ENCODE data around the gene DOHH.

DOHH gene

DNA sequence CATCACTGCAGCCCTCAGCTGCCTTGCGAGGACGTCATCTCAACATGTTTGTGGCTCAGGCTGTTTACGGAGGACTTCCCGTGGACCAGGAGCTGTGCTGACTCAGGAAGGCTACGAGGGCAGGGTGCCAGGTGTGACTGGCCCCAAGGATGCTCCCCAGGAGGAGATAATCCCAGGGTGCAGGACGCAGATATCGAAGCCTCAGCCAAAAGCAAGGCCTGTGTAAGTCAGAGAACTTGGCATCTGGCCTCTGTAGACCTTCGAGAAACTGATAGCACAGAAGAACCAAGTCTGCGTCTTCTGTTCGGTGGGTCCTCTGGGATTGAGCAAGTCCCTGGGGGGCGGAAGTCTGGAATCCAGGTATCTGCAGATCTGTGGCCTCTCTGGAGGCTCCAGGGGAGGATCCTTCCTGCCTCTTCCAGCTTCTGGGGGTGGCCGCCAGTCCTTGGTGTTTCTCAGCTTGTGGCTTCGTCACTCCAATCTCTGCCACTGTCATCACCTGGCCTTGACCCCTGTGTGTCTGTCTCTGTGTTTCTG is 2.6 kb upstream of the DOHH start:
- DNase-seq (ENCODE audit: low read depth, low spot score), result no peak

- DNase-seq (ENCODE audit: low read depth, low spot score), result no peak
Observed at GRCh38 chr19:3501780-3502179, 1.3 kb upstream of the DOHH start.

GRCh38 chr19:3499738-3500428 is 591 bp downstream of the DOHH start:
- DNase-seq (ENCODE audit: low read depth, low spot score), result no peak

DNA sequence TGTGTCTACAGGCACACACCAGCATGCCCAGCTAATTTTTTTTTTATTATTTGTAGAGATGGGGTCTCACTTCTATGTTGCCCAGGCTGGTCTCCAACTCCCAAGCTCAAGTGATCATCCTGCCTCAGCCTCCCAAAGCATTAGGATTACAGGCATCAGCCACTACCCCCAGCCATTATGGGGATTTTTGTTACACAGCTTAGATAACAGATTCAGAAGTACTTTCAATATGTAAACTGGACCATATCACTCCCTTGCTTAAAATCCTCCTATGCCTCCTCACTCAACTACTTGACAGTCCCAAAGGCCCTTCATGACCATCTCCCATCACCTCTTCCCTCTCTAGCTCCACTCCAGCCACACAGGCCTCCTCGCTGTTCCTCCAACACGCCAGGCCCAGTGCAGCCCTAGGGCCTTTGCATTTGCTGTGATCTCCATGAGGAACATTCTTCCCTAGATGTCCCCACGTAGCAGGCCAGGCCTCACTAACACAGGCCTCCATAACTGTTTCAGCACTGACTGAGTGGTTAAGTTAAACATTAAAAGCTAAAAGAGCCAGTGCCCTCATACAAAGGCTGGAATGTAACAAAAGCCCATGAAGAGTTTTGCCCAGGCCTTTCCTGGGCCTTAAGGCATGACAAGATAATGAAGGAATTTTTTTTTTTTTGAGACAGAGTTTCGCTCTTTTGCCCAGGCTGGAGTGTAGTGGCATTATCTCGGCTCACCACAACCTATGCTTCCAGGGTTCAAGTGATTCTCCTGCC is 2.5 kb downstream of the DOHH start:
- no peak for DNase-seq (ENCODE audit: low read depth, low spot score)

- DNase-seq (ENCODE audit: low read depth, low spot score), result no peak
Observed at GRCh38 chr19:3496392-3497273, 3.8 kb downstream of the DOHH start.

- no peak for DNase-seq (ENCODE audit: low read depth, low spot score)
Observed at GRCh38 chr19:3494559-3494958, 5.9 kb downstream of the DOHH start.

DNA sequence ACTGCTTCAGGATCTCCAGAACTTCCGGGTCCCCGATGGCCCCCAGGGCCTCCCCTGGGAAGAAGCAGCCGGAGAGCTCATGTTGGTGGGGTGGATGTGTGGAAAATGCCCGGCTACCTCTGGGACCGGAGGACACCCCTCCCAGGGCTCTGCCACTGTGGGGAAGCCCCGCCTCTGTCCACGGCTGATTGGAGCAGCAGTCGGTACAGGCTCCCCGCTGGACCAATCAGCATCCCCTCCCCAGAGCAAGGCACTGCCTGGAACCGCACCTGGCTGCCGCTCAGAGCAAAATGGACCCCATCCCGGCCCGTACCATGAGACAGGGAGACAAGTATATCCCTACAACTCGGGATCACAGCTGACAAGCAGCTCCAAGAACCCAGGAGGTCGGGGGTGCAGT is 6.4 kb downstream of the DOHH start:
- peak; percentile 65 for DNase-seq (ENCODE audit: low read depth, low spot score)

DNA sequence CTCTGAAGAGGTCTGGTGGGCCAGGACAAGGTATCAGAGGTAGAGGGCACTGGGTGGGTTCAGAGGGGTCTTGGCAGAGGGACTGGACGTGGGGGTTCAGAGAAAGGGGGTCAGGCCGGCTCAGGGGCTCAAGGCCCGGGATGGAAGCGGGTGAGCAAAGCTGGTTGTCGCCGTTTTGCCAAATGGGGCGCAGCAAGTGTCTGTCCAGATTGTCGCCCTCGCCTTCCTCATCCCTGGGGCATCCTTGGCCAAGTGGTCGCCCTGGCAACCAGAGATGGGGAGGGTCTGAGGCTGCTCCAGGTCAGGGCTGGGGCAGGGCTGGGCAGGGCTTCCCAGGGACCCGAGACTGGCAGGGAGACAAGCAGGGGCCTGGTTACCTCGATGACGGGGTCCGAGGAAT is 6.8 kb downstream of the DOHH start:
- DNase-seq (ENCODE audit: low read depth, low spot score), result no peak

DNA sequence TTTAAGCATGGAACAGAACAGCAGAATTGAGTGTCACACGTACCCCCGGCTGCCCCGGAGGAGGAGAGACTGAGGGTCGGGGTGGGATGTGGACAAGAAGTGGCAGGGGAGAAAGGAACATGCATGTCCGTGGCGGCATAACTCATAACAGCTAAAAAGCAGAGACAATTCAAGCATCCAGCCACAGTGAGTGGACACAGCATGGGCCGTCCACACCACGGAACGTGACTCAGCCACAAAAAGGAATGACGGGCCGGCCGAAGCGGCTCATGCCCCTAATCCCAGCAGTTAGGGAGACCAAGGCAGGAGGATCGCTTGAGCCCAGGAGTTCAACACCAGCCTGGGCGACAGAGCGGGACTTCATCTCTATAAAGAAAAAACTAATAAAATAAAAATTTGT is 7.6 kb downstream of the DOHH start:
- no peak for DNase-seq (ENCODE audit: low read depth, low spot score)

GRCh38 chr19:3492131-3492839 is 8.2 kb downstream of the DOHH start:
- no peak for DNase-seq (ENCODE audit: low read depth, low spot score)

DNA sequence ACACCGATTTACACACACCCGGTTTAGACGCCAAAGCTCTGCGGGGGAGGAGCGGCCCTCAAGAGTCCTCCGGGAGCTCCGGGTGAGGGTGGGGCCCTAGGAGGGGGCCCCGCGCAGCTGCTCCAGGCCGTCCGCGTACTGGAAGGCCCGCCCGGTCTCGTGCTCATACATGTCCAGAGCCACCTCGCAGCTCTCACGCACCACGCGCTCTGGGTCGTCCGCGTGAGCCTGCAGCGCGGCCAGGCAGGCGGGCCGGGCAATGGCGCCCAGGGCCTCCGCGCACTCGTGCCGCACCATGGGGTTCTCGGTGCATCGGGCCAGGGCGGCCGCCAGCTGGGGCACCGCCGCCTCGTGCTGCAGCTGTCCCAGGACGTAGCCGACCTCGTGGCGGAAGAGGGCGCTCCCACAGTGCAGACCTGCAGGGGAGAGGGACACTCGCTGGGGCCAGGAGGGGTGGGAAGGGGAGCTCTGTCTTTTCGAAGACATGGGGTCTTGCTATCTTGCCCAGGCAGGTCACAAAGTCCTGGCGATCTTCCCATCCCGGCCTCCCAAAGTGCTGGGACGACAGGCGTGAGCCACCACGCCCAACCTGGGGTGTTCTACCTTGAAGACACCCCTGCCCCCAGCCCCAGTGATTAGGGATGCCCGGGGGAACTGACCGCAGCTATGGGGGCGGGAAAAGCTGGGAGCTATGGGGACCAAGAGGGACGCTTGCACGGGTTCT is 8.9 kb downstream of the DOHH start:
- no peak for DNase-seq (ENCODE audit: low read depth, low spot score)

GRCh38 chr19:3483226-3483628 is 17.2 kb downstream of the DOHH start, which contains the start of gene SMIM44:
Gene SMIM44 (minus strand): TSS chr19:3483441. CDS start chr19:3483403, 38 bp downstream.
- no peak for DNase-seq (ENCODE audit: low read depth, low spot score)

DNA sequence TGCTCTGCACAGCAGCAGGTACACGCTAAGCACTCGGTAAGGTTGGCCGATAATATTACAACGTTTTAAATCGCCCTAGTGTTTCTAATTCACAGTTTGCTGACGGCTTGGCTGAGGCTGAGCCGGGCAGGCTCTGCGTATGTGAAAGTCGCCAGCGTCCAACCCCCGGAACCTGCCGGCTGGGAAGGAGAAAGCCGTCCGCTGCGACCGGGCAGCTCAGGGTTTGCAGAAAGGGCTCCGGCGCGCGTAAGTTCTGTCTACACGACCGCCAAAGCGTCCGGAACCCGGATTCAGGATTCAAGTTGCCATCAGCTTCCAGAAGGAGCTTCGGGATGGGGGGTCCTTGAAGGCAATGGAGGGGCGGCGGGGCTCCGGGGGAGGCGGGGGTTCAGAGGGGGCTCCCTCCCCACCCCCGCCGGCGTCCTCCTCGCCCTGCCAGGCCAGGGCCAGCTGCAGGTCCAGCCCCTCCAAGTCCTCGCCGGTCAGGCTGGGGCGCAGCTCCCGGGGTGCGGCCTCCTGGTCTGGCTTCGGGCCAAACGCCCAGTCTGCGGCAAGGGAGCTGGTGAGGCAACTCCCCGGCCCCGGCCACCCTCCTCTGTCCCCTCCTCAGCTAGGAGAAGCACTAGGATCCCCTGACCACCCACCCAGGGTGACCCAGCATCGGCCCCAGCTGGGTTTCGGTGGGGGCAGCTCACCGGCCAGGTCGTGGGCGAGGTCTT is 17.8 kb downstream of the DOHH start:
- no peak for DNase-seq (ENCODE audit: low read depth, low spot score)

DNA sequence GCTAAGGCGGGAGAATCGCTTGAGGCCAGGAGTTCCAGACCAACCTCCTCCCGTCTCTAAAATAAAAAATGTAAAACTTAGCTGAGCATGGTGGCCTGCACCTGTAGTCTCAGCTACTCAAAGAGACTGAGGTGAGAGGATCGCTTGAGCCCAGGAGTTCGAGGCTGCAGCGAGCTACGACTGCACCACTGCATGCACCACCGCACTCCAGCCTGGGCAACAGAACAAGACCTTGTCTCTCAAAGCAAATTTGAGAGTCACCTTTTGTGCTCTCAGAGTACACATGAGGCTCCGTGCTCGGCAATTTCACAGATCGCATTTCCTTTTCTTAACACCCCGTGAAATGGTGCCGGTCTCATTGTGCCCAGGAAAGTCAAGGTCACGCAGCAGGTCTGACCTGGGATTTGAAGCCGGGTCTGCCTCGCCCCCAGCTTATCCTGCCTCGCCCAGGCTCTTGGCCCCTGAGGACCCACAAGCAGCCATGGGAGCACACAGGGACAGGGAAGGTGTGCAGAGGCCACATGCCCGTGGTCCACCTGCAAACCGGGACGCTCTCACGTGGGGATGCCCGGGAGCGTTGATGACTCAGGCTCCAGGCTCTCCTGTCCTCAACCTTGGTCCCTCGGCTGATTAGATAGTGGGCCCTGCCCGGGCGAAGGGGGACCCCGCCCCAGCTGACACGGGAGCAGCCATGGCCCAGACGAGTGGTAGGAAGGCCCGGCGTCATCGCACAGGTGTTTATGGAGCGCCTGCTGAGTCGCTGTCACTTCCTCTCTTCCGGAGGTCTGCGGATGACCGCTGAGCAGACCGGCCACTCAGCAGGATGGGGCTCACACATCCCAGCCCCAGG is 19.0 kb downstream of the DOHH start:
- DNase-seq (ENCODE audit: low read depth, low spot score), result no peak

DNA sequence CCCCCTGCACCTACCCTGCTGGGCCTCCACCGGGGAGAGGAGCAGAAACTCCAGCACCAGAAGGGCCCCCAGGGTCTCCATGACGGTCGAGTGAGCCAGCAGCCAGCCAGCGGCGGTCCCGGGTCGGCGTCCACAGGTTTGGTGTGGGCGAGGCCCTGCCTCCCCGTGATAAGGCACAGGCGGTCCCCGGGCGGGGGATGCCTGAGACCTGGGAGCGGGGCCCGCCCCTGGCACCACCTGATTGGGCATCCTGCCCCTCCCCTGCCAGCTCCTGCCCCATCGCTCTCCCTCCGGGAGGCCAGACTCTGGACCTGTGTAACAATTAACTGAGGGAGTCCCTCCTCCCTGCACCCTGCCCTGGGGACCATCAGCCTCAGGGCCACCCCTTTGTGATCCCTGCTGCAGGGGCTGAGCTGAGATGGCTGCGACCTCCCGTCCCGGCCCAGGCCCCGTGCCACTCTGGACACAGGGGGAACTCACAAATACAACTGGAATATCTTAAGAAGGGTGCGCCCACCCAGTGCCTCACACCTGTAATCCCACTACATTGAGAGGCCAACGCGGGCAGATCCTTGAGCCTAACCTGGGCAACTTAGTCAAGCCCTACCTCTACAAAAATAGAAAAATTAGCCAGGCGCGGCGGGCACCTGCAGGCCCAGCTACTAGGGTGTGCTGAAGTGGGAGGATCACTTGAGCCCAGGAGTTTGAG is 19.9 kb downstream of the DOHH start, which contains the start of gene SMIM24:
Gene SMIM24 (minus strand): TSS at position 143 of the 709 bp plus-strand sequence. CDS start 62 bp downstream, at position 81.
- DNase-seq (ENCODE audit: low read depth, low spot score), result no peak

DNA sequence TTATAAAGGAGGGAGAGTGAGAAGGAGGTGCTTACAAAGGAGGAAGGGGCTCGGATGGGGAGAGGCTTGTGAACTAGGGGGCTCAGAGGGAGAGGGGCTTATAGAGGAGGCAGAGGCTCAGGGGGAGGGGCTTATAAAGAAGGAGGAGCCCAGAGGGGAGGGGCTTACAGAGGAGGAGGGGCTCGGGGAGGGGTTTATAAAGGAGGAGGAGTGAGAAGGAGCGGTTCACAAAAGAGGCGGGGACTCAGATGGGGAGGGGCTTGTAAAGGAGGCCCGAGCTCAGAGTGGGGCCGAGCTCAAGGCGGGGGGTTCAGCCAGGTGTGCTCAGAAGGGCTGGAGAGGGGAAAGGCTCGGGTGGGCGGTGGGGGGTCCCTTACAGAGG is 20.6 kb downstream of the DOHH start:
- DNase-seq (ENCODE audit: low read depth, low spot score), result no peak

- peak; percentile 50 for DNase-seq (ENCODE audit: low read depth, low spot score)
Observed at GRCh38 chr19:3479177-3479833, 21.2 kb downstream of the DOHH start.

Measured in ELF-1 (cell line).